Erythroblast (primary cell): ENCODE data around the gene PSMB2.

Experiments used
- GATA1 ChIP-seq: IDR thresholded peaks from 2 replicates; pipeline ENCODE4 v1.6.1; 2011; ENCODE audit warnings: low read depth, mild to moderate bottlenecking, control low read depth, low read length, moderate library complexity
- POLR2A ChIP-seq: IDR thresholded peaks from 2 replicates; pipeline ENCODE4 v1.6.1; 2011; ENCODE audit warnings: mild to moderate bottlenecking, low read length

- no peak for TF ChIP-seq POLR2A
- no peak for TF ChIP-seq GATA1
Measured at GRCh38 chr1:35592991-35593769, 48.1 kb downstream of the PSMB2 start.
